HL-60 (cell line): ENCODE measurements around the gene FAM184A.

Experiments used
- DNase-seq, 2 experiments: peaks; one replicate each; pipeline ENCODE4 v3.0.0-alpha.2; 2010 to 2020; ENCODE audit warnings: low read depth in 1 of 2, low spot score in 1 of 2
- H3K27ac ChIP-seq: fragments of 250-450 bp; sonication (Bioruptor Pico); replicated peaks from 2 replicates; pipeline ENCODE4 v1.5.1; 2020; ENCODE audit warnings: mild to moderate bottlenecking, moderate library complexity
- H3K27me3 ChIP-seq: fragments of 250-450 bp; sonication (Bioruptor Pico); 2 replicates; pipeline ENCODE4 v1.5.1; 2021; ENCODE audit warnings: mild to moderate bottlenecking, moderate library complexity; ENCODE audit not compliant: insufficient read depth, poor library complexity, severe bottlenecking
- H3K4me3 ChIP-seq: replicated peaks from 2 replicates; pipeline ENCODE4 v1.5.1; 2011; ENCODE audit warnings: mild to moderate bottlenecking, control low read depth, low read length; ENCODE audit not compliant: insufficient read depth
- GABPA ChIP-seq: IDR thresholded peaks from 2 replicates; pipeline ENCODE4 v1.6.1; 2012; ENCODE audit warnings: low read depth
- POLR2AphosphoS5 ChIP-seq: IDR thresholded peaks from 2 replicates; pipeline ENCODE4 v1.6.1; 2012; ENCODE audit warnings: low read depth
- SPI1 ChIP-seq: IDR thresholded peaks from 2 replicates; pipeline ENCODE4 v1.6.1; 2012; ENCODE audit warnings: low read depth, mild to moderate bottlenecking, borderline replicate concordance
- TF ChIP-seq, protein P1 (sequence below): IDR thresholded peaks from one replicate; pipeline ENCODE4 v1.5.1; 2011; ENCODE audit warnings: low read length, control low read depth, inconsistent platforms; ENCODE audit not compliant: insufficient read depth
- TF ChIP-seq, protein P2 (sequence below): IDR thresholded peaks from 2 replicates; pipeline ENCODE4 v1.6.1; 2012; ENCODE audit warnings: low read depth; ENCODE audit not compliant: insufficient replicate concordance

FAM184A gene

DNA sequence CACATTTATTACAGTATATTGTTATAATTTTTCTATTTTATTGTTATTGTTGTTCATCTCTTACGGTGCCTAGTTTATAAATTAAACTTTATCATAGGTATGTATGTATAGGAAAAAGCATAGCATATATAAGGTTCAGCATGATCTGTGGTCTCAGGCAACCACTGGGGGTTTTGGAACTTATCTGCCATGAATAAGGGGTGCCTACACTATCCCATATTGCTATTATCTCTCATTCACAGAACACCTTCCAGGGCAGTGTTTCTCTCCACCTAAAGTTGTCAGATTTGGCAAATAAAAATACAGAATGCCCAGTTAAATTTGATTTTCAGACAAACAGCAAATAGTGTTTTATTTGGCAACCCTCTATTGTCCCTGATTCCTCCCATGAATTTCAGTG lies 35.5 kb upstream of the FAM184A start:
- no peak overlapping the region for H3K4me3 ChIP-seq

DNA sequence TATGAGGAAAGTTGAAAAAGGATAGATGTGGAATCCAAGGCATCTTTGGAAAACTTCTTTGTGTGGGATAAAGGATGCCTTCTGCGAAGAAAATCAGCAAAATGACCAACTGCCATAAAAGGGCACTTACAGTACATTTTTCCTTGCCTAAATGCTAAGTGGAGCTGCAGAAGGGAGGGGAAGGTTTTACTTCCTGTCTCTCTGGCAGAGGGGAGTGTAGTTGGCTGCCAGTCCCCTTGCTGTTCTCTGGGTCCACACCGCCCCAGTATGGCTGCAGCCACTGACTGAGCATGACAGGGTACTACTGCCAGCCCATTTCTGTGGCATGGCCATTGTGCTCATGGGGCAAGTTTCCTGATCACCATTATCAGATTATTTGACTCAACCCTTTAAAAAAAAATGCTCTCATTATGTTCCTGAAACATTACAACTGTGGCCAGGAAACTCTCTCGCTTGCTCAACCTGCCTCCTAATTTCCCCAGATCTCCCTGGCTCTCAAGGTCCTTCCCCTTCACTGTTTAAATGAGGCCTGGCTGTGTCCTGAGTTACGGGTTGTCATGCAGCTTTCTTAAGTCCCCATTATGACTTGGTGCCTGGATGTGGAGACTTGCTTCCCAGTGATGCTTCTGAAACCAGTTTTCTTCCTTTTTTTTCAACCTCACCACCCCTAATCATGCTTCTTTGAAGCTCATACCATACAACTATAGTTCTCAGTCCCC lies 34.5 kb upstream of the FAM184A start:
- DNase-seq = no peak
- Histone ChIP-seq H3K4me3 (no peak overlapping the region), H3K27ac (no peak overlapping the region), H3K27me3 (no peaks in the 10 kb centered on the region)
- TF ChIP-seq, protein P1, sequence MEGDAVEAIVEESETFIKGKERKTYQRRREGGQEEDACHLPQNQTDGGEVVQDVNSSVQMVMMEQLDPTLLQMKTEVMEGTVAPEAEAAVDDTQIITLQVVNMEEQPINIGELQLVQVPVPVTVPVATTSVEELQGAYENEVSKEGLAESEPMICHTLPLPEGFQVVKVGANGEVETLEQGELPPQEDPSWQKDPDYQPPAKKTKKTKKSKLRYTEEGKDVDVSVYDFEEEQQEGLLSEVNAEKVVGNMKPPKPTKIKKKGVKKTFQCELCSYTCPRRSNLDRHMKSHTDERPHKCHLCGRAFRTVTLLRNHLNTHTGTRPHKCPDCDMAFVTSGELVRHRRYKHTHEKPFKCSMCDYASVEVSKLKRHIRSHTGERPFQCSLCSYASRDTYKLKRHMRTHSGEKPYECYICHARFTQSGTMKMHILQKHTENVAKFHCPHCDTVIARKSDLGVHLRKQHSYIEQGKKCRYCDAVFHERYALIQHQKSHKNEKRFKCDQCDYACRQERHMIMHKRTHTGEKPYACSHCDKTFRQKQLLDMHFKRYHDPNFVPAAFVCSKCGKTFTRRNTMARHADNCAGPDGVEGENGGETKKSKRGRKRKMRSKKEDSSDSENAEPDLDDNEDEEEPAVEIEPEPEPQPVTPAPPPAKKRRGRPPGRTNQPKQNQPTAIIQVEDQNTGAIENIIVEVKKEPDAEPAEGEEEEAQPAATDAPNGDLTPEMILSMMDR = no peak
- TF ChIP-seq POLR2AphosphoS5 = no peak

More for the DNA sequence above, 35.5 kb upstream of the FAM184A start:
- Histone ChIP-seq H3K27me3 (no peaks in the 10 kb centered on the region), H3K27ac (no peak overlapping the region)
- DNase-seq = no peak
- no peak for TF ChIP-seq POLR2AphosphoS5
- TF ChIP-seq SPI1 = no peak
- TF ChIP-seq, protein P2, sequence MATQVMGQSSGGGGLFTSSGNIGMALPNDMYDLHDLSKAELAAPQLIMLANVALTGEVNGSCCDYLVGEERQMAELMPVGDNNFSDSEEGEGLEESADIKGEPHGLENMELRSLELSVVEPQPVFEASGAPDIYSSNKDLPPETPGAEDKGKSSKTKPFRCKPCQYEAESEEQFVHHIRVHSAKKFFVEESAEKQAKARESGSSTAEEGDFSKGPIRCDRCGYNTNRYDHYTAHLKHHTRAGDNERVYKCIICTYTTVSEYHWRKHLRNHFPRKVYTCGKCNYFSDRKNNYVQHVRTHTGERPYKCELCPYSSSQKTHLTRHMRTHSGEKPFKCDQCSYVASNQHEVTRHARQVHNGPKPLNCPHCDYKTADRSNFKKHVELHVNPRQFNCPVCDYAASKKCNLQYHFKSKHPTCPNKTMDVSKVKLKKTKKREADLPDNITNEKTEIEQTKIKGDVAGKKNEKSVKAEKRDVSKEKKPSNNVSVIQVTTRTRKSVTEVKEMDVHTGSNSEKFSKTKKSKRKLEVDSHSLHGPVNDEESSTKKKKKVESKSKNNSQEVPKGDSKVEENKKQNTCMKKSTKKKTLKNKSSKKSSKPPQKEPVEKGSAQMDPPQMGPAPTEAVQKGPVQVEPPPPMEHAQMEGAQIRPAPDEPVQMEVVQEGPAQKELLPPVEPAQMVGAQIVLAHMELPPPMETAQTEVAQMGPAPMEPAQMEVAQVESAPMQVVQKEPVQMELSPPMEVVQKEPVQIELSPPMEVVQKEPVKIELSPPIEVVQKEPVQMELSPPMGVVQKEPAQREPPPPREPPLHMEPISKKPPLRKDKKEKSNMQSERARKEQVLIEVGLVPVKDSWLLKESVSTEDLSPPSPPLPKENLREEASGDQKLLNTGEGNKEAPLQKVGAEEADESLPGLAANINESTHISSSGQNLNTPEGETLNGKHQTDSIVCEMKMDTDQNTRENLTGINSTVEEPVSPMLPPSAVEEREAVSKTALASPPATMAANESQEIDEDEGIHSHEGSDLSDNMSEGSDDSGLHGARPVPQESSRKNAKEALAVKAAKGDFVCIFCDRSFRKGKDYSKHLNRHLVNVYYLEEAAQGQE = no peak
- no peak for TF ChIP-seq GABPA
- TF ChIP-seq, protein P1 = no peak

DNA sequence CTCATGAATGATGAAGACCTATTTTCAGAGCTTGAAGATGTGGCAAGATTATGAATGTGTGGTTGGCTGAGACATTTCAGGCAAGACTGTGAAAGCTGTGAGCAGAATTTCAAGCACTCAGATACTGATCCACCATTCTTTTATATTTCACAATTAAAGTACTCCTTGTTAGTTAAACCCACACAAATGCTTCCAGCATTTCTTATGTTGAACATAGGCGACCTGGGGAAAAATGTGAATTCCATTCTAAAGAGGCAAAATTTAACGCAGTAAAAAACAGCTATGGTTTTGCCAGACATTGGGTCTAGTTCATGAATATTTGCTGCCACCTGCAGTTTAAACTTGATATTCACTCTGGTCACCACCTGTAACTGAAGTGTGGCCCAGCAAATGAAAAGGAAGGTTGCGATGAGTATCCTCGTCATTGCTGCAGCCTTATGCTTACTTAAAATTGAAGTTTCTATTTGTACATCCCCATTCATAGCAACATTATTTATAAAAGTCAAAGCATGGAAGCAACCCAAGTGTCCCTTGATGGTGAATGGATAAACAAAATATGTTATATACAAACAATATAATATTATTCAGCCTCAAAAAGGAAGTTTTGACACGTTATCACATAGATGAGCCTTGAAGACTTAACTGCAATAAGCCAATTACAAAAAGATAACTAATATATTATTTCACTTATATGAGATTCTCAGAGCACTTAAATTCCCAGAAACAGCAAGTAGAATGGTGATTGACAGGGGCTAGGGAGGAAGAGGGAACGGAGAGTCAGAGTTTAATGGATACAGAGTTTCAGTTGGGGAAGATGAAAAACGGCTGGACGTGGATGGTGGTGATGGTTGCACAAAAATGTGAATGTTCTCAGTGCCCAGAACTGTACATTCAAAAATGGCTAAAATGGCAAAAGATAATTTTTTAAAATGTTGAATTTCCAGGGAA lies 32.4 kb upstream of the FAM184A start:
- no peak overlapping the region for H3K27ac ChIP-seq
- TF ChIP-seq, protein P1 = peak; percentile 5
- TF ChIP-seq, protein P2 = no peak
- no peak for TF ChIP-seq SPI1
- H3K27me3 ChIP-seq = no peaks in the 10 kb centered on the region
- peak; percentile 17 to 36 for DNase-seq
- no peak overlapping the region for H3K4me3 ChIP-seq
